ENCODE data around the gene SIVA1. TPM values are rescaled to one million over a fixed set of nuclear protein-coding genes. Genes with fewer than 3 reads are reported as not detected.
"Not testable (repeated sequence)": the region's sequence is repeated elsewhere in the genome, so short reads cannot be mapped to it uniquely, and the experiment has no call there.

Gene SIVA1
- total RNA-seq, 1 donor from 2014 or later: 90.1 TPM

DNA sequence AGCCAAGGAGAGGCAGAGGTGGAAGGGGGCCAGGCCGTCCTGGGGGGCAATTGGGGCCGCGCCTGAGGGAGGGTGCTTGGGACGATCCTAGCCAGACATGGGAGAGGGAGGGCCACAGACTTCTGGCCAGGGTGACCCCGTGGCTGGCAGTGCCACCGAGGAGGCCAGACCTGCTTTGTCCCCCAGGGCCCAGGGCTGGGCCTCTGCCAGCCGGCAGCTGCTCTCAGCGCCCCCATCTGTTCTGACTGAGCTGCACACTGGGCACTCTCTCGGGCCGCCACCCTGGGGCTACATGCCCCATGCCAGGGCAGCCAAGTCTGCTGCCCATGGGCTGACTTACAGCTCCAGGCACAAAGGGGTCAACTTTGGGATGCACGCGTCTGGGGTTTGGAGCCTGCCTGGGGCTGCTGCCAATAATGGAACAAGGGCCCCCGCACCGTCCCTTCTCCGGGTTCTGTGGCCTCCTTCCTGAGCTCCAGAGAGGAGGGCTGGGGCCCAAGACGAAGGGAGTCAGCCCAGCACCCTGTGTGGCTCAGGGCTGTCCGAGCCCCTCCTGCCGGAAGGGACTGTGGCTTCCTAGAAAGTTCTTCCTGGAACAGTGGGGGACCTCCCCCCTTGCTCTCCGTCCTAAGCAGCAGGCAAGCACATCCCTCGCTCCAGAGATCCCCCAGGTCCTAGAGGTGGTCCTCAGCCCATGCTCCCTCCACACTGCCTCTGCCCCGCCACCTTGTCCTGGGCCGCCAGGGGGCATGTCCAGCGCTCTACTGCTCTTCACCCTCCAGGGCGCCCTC is 27.8 kb upstream of the SIVA1 start:
- DNase-seq (ENCODE audit: extremely low spot score, unreplicated experiment): no peak
- Mint-ChIP-seq H3K36me3 (no peaks in the 10 kb centered on the region), H3K4me3 (peak overlapping the region; percentile 79), H3K9me3 (no peaks in the 10 kb centered on the region), H3K27ac (peak overlapping the region; percentile 31), H3K27me3 (peaks cover 9% of the 10 kb centered on the region), H3K4me1 (ENCODE audit: unreplicated experiment) (peaks cover 4% of the 10 kb centered on the region)
- TF ChIP-seq, protein P1, sequence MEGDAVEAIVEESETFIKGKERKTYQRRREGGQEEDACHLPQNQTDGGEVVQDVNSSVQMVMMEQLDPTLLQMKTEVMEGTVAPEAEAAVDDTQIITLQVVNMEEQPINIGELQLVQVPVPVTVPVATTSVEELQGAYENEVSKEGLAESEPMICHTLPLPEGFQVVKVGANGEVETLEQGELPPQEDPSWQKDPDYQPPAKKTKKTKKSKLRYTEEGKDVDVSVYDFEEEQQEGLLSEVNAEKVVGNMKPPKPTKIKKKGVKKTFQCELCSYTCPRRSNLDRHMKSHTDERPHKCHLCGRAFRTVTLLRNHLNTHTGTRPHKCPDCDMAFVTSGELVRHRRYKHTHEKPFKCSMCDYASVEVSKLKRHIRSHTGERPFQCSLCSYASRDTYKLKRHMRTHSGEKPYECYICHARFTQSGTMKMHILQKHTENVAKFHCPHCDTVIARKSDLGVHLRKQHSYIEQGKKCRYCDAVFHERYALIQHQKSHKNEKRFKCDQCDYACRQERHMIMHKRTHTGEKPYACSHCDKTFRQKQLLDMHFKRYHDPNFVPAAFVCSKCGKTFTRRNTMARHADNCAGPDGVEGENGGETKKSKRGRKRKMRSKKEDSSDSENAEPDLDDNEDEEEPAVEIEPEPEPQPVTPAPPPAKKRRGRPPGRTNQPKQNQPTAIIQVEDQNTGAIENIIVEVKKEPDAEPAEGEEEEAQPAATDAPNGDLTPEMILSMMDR (conservative IDR thresholded peaks at IDR 0.05): peak; percentile 57

DNA sequence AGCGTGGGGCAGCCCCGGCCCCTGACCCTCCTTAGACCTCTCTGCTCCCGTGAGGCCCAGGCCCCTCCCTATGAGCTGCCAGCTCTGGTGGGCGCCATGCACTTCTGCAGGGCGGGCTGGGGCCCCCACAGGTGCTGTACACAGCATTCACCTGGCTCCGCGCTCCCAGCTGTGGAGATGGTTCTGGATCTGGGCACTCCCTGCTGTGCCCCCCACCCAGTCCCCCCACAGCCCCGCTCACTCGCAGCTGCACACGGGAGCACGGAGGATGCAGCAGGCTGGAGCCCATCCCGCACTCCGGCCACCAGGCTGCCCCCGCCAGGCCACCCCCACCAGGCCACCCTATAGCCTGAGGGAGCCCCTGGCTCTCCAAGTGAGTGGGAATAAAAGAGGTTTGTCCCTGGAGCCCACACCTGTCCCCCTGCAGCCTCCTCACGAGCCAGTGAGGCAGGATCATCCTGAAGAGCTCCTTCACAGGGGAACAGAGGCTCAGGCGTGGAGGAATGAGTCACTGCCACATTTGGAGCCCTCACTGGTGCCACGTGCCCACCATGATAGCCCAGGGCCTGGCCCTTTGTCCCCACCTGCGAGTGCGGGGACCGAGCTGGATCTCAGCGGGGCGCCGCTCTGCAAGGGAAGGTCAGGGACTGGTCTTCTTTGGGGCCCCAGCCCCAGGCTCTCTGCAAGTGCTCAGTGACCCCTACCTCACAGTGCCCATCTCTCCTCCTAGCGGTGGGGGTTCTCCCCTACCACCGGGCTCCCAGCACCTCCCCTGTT is 27.0 kb upstream of the SIVA1 start:
- H3K27ac Mint-ChIP-seq: no peak overlapping the region
- no peaks in the 10 kb centered on the region for H3K36me3 Mint-ChIP-seq

DNA sequence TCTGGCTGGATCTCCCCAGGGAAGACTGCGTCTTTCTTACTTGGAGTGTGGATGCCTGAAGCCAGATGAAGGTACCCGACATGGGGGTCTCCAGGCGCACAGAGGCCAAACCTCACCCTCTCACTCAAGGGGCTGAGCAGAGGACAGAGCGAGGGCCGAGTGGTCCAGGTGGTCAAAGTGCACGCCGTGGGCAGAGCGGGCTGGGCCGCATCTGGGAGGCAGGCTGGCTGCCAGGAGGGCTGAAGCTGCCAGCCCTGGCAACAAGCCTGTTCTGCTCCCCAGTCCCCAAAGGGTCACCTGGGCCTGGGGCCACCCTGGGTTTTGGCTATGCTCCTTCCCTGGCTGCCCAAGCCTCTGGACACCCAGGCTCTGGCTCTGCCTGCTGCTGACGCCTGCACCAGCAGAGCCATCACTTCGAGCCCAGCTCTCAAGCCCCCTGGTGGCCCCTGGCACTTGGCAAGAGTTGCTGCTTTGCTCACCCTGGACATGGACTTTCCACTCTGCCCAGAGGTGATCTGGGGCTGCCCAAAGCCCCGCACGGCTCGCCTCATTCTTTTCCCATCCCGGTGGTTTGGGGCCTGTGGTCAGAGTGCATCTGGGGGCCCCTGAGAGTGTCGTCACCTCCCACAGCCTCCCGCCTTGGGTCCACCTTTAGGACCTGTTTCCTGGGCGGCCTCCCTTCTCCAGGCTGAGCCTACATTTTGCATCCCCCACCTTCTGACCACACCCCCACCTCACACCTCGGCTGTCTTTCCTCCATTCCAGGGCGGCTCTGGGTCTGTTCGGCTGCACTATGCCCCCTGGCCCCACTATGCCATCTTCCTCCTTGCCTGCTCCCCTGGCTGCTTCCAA is 26.1 kb upstream of the SIVA1 start:
- no peaks in the 10 kb centered on the region for H3K9me3 Mint-ChIP-seq
- no peaks in the 10 kb centered on the region for H3K36me3 Mint-ChIP-seq
- H3K4me3 Mint-ChIP-seq: no peak overlapping the region
- DNase-seq (ENCODE audit: extremely low spot score, unreplicated experiment): no peak
- no peak overlapping the region for H3K27ac Mint-ChIP-seq
- TF ChIP-seq, protein P1 (conservative IDR thresholded peaks at IDR 0.05): peak; percentile 42
- peaks cover 9% of the 10 kb centered on the region for H3K27me3 Mint-ChIP-seq
- H3K4me1 Mint-ChIP-seq (ENCODE audit: unreplicated experiment): peaks cover 4% of the 10 kb centered on the region

More for the DNA sequence above, 27.0 kb upstream of the SIVA1 start:
- no peaks in the 10 kb centered on the region for H3K9me3 Mint-ChIP-seq
- H3K4me3 Mint-ChIP-seq: peak overlapping the region; percentile 79
- TF ChIP-seq, protein P1 (conservative IDR thresholded peaks at IDR 0.05): peak; percentile 12
- DNase-seq (ENCODE audit: extremely low spot score, unreplicated experiment): no peak
- H3K27me3 Mint-ChIP-seq: peaks cover 9% of the 10 kb centered on the region
- peaks cover 4% of the 10 kb centered on the region for H3K4me1 Mint-ChIP-seq (ENCODE audit: unreplicated experiment)

DNA sequence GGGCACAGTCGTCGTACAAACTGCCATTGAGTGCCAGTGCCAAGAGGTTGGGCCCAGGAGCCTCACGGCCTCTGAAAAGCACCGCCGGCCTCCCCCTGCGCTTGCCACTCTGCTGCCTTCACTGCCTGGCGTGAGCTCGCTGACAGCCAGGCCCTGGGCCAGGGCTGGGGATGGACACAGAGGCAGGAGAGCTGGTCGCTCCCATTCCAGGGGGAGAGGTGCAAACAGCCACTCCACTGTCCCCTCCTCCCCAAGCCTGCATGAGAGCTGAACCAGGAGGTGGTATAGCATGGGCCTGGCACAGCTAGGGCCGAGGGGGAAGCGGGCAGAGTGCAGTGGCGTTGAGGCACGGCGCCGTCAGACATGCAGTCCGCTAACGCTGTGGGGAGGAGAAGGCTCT is 24.3 kb upstream of the SIVA1 start:
- H3K27ac Mint-ChIP-seq: no peak overlapping the region
- H3K4me3 Mint-ChIP-seq: no peak overlapping the region
- DNase-seq (ENCODE audit: extremely low spot score, unreplicated experiment): no peak
- peaks cover 4% of the 10 kb centered on the region for H3K4me1 Mint-ChIP-seq (ENCODE audit: unreplicated experiment)
- no peaks in the 10 kb centered on the region for H3K36me3 Mint-ChIP-seq
- no peaks in the 10 kb centered on the region for H3K9me3 Mint-ChIP-seq
- TF ChIP-seq, protein P1 (conservative IDR thresholded peaks at IDR 0.05): no peak
- peaks cover 9% of the 10 kb centered on the region for H3K27me3 Mint-ChIP-seq

DNA sequence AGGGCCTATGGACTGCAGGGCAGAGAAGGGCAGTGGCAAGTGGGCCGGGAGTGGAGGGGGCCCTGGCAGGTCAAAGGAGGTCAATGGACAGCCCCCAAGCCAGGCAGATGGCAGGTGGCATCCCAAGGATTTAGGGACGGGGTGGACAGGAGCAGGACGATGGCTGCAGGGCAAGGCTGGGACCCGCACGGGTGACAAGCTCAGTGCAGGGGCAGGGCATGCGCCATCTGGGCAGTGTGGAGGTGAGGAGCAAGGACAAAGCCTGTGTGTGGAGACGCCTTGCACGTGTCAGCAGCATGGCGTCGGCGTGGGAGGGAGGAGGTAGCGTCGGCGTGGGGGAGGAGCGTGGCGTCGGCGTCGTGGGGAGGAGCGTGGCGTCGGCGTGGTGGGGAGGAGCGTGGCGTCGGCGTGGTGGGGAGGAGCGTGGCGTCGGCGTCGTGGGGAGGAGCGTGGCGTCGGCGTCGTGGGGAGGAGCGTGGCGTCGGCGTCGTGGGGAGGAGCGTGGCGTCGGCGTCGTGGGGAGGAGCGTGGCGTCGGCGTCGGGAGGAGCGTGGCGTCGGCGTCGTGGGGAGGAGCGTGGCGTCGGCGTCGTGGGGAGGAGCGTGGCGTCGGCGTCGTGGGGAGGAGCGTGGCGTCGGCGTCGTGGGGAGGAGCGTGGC is 23.6 kb upstream of the SIVA1 start:
- H3K27ac Mint-ChIP-seq: peak overlapping the region; percentile 34
- not testable (repeated sequence) for DNase-seq (ENCODE audit: extremely low spot score, unreplicated experiment); H3K9me3 Mint-ChIP-seq; H3K4me3 Mint-ChIP-seq; H3K4me1 Mint-ChIP-seq (ENCODE audit: unreplicated experiment); H3K36me3 Mint-ChIP-seq; H3K27me3 Mint-ChIP-seq
